ENCODE measurements around the gene HOOK1.
"Not testable (repeated sequence)": the region's sequence is repeated elsewhere in the genome, so short reads cannot be mapped to it uniquely, and the experiment has no call there.

Gene HOOK1

DNA sequence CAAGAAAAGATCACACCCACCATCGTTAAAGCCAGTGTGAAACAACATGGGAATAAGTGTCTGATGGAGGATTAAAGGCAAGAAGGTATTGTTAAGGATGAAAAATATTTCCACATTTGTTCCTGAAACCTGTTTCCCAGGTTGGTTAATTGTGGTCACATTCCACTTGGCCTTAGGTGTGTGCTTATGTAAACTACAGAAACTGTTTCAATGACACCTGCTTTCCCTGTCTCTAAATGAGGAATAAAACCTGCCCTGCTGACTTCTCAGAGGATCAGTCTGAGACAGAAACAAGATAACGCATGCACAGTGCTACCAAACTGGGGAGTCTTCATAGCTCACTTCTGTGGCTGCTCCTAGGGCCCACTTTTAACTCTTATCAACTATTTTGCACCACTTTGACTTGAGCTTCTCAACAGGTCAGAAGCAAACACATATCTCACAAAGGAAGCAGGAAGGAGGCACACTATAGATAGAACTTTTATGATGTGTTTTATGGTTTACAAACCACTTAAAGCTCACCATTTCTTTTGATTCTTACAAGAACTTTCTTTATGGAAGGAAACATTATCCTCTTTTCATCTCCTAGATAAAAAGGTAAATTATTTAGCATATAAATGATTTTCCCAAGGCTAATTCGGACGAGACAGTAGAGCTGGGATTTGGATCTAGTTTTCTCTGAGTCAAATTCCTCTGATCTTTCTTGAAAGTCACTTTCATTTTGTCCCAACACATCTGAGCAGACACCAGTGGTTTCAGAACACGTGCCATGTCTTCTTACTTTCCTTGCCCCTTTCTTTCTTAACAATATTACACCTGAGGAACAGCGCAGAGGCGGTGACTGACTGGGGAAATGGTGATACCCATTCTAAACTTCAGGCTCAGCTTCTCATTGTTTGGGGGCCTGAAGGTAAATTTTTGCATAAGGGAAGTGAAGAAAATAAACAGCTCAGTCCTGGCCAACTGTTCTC, 78.4 kb downstream of the HOOK1 start:
- no peak for DNase-seq

DNA sequence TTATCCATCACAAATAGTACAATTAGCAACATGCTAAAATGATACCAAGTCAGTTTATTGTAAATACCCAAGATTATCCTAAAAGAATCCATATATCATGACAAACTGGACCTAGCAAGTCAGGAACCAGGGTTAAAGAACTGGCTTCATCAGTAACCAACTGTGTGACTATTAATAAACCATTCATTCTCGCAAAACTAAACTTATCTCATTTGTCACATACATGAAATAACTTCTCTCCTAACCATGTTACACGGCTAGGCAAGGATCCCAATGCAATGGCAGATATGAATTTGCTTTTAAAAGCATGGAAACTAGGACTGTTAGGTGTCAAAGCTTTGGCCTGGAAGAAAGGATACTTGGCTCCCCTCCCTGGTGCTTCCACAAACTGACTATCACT, 82.4 kb downstream of the HOOK1 start:
- DNase-seq, result no peak

DNA sequence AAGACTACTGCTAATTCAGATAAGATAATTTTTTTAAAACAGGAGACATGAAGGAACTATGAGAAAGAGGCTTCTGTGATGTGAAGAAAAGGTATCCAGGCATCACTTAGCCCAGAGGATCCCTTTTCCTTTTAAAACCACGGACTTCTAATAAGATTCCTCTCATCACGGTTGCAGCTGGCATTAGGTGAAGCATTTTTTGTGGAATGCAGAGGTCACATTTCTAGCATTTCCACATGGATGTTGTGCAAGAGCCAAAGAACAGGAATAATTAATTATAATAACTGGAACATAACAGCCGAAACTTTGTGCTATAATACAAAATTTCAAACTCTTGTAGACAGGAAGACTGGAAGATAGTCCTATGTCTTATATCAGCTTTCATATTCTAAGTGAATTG, 84.2 kb downstream of the HOOK1 start:
- no peak for DNase-seq

DNA sequence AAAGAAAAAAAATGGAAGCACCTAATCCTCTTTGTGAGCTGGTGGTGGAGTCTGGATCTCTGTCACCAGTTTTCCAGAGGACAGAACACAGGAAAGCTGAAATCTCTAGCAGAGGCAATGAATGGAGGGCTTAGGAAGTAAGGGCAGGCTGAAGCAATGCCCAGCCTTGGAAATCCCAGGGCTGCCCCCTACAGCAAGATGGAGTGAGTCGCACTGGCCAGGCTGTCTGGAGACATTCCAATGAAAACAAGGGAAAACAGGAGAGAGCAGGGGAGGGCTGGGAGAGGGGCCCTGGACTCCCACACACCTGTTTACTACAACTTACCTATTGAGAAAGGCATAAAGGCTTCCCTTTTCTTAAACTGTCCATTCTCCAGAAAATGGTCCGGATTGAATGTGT, 85.9 kb downstream of the HOOK1 start:
- no peak for DNase-seq

DNA sequence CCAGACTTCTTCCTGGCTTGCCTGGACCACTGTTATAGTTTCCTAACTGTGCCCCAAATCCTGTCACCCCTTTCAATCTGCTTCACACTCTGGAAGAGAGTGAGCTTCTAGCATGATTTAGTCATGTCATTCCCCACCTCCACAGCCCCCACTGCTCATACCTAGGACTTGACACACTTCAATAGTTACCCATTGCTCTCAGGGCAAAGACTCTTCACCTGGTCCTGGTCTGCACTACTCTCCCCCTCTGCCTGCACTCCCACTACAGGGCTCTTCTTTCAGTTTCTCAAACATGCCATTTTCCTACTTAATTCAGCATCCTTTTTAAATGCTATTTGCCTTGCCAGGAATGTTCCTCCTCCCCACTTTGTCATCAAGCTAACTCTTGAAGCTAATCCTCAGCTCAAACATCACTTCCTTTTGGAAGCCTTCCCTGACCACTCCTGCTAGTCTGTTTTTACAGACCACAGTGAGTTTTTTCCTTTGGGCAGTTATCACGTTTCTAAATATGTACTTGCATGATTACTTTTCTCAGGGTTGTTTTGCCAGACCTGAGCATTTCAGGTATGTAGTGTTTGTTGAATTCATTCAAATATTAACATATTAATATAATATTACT, 87.1 kb downstream of the HOOK1 start:
- DNase-seq, result no peak

DNA sequence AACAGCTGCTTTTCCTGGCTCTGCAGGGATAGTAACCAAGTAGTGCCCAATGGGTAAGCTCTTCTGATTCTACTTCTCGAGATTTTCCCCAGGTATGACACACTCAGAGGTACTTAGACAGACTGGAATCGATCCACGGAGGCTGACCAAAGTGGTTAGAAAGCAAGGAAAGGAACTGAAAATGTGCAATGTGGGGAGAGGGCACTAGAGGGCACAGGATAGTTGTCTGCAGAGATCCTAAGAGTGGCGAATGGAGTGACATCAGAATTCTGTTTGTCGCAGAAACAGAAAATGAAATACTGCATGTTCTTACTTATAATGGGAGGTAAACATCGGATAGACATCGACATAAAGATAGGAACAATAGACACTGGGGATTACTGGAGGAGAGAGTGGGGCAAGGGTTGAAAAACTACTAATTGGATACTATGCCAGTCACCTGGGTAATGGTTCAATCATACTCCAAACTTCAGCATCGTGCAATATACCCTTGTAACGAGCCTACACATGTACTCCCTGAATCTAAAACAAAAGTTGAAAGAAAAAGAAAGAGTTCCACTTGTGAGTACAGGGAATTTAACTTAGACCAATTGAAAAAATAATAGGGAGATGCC, 88.5 kb downstream of the HOOK1 start:
- no peak for DNase-seq

DNA sequence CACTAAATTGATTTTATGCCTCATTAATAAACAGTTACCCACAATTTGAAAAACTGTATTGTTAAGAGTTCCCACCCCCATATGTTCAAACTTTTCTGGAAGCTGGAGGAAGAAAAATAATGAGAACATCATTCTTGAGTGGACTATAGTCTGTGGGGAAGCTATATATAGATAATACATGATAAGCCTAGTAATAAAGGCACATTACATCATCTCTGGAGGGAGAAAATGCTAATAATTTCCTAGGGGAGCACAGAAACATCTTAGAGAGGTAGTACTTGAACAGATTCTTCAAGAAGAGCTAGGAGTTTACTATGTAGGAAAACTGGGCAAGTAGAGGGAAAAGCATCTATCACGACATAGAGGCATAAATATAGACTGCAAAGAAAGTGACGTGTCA, 92.2 kb downstream of the HOOK1 start:
- DNase-seq, result no peak

DNA sequence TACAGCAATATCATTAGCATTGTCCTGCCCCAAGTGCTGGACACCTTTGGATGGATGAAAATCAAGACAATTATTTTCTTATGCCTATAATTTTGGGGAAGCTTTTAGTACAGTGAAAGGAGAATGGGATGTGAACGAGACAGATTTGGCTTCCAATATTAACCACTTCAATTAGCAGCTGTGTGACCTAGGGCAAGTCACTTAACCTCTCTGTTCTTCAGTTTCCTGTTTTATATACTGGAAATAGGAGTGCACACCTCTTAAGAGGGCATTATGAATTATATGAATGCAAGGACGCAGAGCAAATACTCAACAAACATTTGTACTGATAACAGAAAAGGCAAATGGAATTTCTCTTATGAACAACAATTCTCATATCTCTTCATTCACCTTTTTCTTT, 93.3 kb downstream of the HOOK1 start:
- no peak for DNase-seq

DNA sequence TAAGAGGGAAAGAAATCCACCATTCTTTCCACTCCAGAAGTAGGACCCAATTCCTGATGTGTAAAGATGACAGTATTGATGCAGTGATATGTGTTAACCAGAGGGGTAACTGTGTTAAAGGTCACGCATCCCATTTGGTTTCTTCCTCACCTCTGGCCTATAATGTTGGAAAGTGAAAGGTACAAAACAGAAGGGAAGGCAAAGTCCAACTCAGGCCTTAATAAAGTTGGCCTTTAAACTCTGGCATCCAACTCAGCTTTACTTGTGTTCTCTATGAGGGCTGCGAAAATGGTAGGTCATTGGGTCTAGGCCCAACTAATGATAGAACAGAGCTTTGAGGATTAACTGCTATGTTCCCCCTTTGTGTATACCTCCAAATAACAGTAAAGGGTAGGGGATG, 93.9 kb downstream of the HOOK1 start:
- DNase-seq, result no peak

DNA sequence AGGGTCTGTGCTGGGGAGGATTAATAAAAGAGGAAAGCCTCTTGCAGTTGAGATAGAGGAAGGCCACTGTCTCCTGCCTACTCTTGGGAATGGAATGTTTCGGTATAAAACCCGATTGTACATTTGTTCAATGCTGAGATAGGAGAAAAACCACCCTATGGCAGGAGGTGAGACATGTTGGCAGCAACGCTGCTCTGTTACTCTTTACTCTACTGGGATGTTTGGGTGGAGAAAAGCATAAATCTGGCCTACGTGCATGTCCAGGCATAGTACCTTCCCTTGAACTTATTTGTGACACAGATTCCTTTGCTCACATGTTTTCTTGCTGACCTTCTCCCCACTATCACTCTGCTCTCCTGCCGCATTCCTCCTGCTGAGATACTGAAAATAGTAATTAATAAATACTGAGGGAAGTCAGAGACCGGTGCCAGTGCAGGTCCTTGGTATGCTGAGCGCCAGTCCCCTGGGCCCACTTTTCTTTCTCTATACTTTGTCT, 100.1 kb downstream of the HOOK1 start:
- not testable (repeated sequence) for DNase-seq

DNA sequence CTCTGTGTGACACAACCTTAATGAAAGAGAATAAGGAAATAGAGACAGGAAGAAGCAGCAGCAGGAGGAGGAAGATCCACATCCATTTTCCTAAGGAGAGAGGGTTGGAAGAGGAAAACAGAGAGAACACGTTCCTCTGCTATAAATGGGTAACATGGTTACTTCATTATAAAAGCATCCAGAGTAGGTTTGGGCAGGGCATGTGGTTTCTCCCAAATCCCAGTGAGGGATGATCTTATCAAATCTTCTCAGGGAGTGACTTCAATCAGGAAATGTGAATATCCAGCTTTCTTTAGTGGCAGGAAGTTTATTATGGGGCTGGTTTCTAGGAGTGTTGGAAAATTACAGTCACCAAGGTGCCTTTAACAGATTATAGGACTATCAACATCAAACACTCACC, 100.8 kb downstream of the HOOK1 start:
- no peak for DNase-seq

DNA sequence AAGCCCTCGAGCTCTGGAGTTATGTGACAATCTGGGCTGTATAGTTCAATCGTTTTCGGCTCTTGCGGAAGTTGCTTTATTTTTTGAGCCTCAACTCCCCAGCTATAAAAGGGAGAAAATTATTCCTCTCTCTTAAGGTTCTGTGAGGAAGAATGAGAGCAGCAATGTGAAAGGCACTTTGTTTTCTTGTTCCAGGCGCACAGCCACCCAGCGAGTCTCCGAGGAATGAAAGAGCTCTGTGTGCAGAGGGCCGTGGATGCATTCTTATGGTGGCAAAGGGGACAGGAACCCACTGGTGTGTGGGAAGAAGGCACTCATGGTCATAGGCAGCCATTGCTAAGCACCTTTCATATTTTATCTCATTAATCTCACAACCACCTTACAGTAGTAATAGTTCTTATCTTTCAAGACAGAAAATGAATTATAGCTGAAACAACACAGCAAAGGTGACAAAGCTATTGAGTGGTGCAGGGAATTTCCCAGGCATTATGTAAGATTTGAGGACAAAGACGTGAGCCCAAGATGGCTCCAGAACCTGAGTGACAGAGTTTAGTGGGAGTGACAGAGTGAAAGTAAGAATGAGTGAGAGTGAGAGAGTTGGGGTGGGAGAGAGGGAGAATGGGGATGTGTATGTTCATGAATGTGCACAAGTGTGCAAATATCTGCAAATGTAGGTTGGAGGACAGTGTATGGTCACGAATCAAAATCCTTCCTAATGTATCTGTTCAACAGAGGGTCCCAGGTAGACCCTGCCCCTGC, 102.5 kb downstream of the HOOK1 start:
- DNase-seq, result no peak

DNA sequence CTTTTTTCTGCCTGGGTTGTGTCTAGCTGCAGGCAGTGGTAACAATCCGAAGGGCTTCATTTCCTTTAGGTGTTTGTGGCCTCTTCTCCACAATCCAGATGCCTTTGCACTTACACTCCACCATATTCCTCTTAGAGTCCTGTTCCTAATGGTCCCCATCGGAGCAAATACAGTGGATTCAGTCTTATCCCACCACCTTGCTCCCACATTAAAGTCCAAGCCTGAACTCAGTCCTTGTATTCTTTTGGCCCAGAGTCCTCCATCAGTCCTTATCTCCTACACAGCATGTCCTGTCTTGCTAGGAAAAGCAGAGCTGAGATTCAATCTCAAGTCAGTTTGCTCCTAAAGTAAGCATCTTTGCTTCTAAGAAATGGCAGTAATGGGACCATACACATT, 103.0 kb downstream of the HOOK1 start:
- no peak for DNase-seq

DNA sequence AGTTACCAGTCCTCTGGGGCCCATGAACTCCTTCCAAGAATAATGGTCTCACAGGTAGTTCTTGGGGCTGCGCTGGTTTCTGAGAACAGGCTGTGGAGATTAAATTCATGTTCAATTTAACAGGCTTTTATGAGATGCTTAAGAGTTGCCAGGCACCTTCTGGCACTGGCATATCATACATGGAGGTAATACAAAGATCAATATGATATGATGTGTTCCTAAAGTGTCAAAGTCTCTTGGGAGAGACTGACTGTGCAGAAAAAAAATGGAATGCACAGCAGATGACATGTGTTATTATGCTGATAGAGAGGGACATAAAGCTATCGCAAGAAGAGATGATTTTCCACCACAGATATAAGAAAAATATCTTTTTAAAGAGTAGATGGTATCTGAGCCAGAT, 105.0 kb downstream of the HOOK1 start:
- no peak for DNase-seq

DNA sequence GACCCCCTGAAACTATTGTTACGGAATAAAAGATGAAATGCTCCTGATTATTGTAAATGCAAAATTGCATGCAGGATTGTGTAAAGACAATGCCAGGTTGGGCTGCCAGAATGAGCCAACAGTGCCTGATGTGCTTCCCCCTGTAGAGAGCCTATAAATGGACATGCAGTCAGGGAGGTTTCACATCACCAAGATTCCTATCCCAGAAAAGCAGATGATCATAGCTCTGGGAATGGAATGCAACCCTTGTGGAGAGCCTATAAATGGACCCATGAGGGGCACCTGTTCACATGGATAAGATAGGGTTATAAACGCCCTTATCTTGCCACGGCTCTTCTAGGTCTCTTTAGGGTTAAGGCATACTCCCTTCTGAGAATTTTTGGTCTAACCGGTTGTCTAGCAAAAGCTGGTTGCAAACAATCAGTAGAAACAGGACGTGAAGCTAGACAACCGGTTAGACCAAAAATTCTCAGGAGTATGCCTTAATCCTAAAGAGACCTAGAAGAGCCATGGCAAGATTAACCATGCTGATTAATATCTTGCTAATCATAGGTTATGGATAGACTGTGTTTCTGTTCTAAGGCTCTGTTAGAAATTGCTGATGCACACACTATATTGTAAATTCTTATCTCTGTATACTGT, 106.6 kb downstream of the HOOK1 start:
- DNase-seq, result not testable (repeated sequence)

DNA sequence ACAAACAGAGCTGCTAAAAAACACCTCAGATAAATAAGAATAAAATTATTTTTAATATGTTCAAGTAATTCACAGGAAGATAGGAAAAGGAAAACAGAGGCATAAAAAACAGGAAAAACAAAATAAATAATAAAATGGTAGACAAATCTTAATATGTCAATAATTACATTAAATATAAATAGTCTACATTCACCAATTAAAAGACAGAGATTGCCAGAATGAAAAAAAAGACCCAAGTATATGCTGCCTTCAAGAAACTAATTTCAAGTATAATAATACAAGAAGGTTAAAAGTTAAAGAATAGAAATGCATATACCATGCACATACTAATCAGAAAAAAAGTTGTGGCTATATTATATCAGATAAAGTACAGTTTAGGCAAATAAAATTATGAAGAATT, 109.9 kb downstream of the HOOK1 start:
- DNase-seq, result no peak

Data from activated gamma-delta T cell treated with Interleukin-2 at 50 U/mL for 16 hours (primary cell).